Measurements from ENCODE around the gene MYZAP.
A peak's percentile ranks its signal among the peaks of the same experiment; 100 is the strongest.

Gene MYZAP

DNA sequence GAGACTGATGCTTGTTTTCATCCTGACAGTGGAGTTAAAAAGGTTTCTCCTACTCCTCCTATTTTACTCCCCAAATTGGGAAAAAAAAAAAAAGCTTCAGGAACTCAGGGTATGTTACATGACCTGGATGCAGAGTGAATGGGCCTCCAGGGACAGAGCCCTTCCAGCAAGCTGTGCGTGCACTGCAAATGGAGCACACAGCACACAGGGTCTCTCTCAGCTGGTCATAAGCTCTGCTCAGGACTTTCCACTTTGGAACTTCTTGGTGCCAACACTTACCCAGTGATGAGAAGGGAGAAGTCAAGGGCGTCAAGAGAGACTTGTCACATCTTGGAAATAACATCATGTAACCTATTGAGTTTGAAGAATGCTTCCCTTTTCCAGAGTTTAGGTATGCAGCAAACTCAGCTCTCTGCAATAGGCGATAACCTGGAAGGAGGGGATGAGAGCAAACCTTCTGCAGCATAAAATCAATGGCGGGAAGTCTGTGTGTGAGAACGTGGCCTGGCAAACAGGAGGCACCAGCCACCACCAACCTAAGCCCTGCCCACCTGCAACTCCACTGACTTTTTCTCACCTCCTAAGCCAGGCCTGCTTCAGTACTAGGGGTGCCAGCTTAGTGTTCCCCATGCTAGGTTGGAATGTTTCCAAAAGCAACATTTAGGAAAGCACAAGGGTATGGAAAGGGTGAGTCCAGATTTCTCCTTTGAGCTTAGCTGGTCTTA, 39.8 kb downstream of the MYZAP start:
- no peak for DNase-seq

DNA sequence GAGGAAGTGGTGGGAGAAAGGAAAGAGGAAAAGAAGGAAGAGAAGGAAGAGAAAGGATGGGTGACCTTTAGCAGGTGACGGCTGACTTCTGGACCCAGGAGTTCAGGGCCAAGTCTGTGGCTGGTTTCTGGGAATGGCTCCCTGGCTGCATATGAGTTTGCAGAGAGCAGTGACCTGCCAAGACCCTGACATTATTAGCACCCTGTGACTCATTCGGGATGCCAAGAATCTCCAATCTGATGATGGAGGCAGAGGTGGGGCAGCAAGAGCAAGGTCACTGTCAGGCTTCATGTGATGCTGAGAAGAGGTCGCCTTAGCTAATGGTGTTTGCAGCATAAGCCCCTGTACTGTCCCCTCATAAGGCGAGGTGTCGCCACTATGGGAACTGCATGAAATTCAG, 42.6 kb downstream of the MYZAP start:
- no peak for DNase-seq

DNA sequence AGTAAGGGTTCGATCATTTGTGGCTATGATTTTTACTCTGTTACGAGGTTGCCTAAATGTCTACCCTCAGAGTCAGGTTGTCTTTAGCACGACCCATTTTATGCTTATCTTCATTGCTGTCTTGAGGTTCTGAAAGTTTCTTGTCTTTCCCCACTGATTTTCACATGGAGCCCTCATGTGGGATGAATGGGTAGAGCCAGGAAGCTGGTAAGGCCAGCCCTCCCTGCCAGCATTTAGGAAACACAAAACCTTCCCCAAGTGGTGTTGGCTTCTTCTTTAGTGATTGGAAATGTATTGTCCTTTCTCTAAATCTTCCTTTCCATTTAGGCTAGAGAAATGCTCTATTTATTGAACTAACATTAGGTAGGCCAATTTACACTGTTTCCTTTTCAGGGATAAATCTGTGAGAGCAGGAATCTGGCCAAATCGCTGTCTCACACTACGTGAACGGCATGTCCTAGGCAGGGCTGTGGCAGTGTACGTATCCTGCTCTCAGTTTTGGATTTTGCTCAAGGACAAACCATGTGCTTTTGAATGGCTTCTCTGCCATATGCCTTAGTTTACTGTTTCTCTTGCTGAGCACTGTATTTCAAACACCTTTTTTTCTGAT, 43.7 kb downstream of the MYZAP start:
- no peak for DNase-seq

DNA sequence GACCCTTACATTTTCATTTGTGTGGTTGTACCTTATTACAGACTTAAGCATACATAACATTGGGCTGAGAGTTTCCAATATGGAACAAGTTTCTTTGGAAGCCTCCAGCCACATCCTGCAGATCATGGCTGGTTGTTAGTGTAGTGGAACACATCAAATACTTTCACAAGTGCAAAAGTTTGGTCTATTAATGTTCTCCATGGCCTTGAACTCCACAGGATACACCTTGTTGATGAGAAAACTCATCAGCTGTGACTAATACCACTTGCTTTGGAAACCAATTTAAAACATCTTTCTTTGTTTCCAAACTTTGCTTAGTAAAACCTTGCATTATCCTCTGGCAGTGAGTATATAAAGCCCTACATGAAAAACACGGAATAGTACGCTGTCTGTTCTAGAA, 46.1 kb downstream of the MYZAP start:
- DNase-seq, result no peak

DNA sequence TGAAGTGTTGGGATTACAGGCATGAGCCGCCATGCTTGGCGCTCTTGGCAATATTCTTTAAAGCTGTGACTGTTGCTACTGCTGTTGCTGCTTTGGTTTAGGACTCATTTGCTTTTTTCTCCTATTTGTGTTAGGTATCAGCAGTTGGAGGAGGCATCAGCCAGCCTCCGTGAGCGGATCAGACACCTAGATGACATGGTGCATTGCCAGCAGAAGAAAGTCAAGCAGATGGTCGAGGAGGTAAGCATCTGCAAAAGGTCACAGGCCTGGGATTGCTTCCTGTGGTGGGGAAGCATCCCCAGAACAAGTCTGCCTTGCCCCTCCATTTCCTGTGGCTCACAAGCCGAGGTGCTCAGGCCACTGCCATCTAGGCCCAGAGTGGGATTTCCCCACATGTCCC, 47.6 kb downstream of the MYZAP start:
- no peak for DNase-seq

DNA sequence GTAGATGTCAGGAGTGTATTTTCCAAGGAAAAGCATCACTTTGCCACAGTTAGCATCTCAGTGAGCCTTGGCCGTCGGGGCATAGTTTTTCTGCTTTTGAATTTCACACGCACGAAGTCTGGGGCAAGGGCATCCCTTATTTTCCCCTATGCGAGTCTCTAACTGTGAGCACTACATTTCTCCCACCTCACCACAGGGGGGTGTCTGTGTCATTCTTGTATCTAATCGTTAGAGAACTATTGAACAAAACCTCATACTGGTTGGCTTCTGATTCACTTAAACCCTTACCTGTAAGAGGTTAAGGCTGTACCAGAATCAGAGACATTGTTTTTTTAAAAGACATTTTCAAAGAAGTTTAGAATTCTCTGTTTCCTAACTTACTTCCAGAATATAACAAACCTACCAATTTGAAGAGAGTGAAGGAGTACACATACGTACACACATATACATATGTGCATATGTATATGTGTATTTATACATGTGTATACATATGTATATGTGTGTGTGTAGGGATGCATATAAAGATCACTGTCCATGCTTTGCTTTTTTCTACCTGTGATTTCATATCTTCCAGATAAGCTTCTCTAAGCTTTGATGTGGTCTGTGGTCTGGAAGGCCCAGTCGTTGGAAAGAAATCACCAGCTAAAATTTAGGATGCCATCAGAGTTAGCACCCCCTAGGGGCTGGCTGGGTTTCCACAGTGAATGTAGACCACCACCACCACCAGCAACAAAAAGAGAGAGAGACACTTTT, 49.4 kb downstream of the MYZAP start:
- DNase-seq, result peak; percentile 35

DNA sequence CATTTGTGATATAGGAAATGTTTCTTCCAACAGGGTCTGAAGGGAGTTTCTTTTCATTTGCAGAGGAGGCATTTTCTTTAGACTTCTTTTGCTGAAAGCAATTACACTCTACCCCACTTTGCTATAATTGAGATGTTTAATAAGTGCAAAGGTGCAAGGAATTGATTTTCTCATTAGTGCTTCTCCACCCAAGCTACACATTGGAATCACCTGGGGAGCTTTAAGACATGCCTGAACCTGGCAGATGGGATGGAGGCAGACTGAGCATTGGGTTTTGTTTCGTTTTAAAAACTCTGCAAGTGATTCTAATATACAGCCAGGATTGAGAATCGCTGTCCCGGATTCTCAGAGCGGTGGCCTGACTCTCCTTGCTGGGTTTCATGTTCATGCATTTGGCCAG, 52.1 kb downstream of the MYZAP start:
- no peak for DNase-seq

DNA sequence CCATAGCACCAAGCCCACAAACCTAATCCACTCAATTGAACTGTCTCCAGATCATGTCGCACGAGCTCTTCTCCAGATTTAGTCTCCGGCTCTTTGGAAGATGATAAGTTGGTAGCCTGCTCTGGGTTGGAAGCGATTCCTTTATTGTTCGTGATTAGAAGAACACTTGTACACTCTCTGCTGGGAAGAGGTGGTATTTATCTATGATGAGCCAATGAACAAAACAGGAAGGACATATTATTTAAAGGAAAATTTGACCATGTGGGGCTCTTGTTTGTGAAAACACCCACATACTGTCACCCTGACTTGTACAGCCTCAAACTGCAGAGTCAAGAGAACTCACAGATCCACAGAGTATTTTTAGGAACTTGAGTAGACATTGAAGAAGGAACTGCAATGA, 54.4 kb downstream of the MYZAP start:
- DNase-seq, result no peak

DNA sequence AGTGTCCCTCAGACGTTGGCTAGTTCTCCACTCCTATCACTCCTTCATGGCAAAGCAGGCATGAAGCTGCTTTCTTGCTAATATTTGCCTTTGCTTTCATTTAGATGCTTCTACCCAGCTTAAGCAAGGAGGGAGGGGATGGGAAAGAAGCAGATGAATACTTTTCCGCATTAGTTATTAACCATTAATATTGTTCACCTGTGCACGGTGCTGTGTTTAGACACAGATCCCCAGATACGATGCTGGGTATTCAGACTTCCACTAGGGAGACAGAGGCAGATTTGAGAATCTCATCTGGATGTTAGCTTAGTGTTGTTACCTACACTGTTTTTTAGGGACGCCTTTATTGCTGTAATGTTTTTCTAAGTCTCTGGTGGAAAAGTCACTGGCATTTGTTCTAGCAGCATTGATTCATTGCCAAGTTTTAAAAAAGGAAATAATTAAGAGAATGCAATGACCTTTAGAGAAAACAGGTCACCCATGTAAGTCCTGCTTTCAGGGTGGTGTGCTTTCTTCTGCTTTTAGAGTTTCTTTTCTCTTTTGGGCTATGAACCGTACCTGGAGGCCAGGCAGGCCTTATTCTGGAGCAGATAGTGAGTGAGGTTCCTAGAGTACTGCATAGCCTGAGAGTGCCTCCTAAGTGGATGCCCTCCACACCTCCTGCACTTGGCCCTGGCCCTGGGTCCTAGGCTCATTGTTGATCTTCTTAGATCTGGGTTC, 55.5 kb downstream of the MYZAP start:
- no peak for DNase-seq

DNA sequence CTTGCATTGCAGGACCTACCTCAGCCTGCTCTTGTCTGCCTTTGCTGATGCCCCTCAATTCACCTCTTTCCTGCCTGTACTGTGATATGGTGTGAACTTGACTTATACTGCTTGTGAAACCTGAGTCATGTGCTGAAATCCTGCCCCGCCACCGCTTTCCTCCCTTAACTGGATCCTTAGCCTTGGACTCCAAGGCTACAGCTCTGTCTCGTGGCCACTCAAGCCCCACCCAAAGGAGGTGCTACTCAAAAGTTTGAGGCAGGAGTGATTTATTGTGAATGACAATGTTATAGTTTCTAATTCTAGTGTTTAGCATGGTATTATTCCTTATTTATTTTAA, 56.1 kb downstream of the MYZAP start:
- no peak for DNase-seq

DNA sequence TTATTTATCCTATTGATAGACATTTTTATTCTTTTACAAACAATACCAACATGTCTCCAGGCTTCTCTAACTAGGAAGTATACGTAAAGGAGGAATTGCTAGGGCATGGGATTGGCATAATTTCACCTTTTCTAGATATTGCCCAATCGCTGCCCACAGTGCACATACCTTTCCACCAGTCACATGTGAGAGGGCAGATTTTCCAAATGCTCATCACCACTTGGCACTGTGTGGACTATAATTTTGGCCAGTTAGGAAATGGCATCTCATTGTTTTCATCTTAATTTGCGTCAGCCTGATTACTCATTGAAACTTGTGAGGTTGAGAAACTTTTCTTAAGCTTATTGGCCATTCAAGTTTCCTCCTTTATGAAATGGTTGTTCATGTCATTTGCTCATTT, 57.4 kb downstream of the MYZAP start:
- DNase-seq, result no peak

DNA sequence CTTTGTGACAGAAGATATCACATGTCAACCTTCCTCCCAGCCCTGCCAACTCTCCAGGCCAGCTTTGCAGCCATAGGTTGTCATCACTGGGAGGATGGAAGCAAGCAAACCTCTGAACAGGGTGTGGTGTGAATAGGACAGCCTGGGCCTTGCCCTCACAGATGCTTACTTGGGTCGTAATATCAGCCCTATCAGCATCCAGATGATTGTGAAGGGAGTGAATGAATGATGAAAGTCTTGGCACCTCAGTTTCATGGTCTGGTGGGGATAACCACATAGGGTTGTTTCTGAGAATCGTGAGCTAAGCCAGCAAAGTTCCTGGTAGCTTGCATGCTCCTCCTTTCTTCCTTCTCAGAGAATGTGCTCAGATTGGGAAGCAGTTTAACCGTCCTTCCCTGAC, 59.7 kb downstream of the MYZAP start:
- DNase-seq, result no peak

DNA sequence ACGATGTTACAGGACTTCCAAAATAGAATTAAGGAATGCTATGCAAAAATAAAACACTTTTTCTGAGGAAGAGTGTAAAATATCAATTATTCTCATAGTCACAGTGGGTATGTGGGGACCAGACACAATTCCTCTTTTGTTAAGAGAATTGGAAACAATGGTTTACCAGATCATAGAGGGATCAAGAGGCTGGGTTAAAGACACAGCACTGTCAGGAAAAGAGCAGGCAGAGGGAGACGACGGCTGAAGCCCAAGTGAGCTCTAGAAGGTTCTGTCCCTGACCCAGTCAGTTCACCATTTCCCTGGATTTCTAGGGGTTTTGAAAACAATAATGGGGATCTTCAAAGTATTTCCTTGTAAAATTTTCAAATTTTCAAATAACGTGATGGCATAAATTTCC, 60.8 kb downstream of the MYZAP start:
- no peak for DNase-seq

DNA sequence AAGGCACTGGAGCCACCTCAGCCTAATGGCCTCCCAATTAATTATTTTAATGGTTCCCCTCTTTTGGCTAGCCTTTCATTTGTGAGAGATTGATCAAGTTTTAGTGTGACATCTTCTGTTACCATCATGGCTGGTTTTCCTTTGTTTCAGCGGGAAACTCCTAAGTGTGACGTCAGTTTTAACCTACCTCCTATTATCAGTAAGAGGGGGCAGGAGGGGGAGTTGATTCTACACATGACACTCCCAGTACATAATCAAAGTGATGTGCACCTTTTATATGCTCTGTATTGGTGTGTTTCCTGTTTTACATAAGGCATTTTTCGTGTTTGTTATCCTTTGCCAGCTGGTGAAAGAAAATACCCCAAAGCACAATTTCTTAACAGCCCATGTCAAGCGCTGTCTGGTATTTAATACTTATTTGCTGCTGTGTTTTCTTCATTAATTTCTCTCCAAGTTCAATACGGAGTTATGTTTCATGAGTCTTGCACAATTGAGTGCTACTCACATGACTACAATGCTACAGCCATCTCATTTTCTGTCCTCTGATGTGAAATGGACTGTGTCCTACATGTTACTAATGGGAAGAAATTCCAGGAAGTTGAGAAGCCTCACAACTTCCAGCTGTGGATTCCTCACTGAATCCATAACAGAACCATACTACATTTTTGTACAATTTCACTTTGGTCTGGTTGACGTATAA, 62.6 kb downstream of the MYZAP start:
- DNase-seq, result no peak

DNA sequence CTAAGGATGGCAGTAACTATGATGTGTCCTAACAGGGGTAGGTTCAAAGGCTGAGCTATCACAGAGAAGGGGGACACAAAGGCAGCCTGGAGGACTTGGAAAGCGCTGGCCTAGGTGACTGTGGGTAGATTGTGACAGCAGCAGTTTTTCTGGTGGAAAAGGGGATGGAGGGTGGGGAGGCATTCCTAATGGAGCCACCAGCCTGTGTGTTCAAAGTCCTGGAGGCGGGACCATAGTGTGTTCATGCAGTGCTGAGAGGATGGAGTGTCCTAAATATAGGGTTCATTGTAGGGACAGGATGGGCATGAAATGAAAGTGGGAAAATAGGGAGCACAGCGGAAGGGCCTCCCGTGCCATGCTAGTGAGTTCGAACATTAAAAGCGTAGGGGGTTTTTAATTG, 63.3 kb downstream of the MYZAP start:
- DNase-seq, result no peak

DNA sequence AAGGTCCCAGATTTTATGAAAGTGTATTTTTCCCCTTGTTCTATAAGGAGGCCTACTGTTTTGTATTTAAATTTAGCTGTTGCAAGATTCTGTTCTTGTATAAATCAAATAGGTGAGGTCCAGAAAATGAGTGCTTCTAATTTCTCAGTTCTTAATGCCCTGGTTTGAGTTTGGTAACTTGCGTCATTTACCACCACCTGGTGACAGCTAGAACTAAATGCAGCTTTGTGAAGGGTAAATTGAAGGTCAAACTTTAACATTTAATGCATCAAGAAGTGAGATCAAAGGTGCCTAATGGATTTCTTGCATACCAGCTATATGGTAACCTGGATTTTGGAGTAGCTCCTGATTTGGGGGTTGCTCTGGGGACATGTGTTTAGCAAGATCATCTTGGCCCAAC, 64.1 kb downstream of the MYZAP start:
- DNase-seq, result no peak

DNA sequence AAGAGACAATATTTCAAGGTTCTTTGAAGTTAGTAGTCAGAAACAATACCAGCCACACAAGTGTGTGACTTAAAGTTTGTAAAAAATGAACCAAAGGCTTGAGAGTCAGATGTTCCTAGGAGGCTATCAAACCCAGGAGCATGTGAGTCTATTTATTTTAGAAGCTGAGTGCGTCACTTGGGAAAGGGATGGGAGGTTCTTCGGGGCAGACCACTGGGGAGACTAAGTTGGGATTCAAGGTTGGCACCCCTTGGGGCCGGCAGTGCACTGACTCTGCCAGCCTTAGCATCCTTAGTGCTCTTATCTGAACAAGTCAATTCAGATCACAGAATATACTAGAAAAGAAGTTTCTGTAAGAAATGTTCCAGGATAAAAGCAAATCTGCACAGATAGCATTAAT, 64.7 kb downstream of the MYZAP start:
- no peak for DNase-seq

DNA sequence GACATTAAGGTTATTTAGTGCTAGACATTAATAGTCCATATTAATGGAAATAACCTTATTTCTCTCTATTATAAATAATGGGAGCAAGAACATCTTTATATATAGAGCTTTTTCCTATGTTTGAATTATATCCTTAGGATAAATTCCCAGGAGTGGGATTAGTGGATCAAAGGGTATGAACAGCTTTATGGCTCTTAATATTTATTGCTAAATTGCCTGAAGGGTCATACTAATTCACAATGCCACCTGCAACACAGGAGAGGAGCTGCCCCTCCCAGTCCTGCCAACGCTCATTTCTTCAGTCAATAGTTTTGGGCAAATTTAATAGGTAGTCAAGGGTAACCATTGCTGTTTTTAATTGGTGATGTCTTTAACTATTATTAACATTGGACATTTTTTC, 65.9 kb downstream of the MYZAP start:
- no peak for DNase-seq

DNA sequence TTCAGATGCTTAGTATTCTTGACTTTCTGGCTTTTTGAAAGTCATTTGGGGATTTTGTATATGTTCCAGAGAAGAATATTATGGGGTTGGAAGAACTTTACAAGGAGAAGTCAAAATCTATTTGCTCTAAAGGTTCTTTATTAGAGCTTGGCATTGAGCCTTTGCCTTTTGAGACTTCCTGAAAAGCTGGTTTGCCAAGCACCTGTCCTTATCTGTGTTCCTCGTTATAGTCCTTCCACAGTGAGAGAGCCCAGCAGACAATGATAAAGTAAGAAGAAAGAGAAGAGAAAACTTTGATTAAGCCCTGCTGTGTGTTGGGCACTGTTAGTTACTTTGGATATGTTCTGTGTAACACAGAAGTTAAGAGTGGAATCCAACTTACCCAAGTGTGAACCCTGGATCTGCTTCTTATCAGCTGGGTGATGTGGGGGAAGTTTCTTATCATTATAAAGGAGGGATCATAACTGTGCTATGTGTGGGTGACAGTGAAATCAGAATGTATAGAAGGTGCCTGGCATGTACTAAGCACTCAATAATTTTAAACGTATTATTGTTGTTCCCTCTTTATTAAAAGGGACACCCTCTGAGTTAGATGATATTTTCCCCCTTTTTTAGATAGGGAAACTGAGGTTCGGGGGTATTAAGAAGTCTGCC, 70.5 kb downstream of the MYZAP start:
- no peak for DNase-seq

DNA sequence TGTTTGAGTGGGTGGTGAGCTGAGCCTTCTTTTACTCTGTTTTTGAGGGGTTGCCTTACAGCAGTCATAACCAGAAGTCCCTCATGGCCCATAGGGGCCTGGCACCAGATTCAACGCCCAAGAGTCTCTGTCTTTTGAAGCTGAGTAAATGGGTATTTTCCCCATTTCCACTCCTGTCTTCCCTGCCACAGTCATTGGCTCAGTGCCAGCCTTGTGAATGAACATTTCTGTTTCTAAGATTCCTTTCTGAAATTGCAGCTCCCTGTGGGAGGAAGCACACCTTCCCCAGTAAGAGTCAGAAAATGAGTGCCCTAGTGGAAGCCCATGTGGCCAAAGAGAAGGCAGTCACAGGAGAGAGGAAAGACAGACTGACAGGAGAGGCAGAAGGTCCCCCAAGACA, 71.1 kb downstream of the MYZAP start:
- DNase-seq, result no peak

DNA sequence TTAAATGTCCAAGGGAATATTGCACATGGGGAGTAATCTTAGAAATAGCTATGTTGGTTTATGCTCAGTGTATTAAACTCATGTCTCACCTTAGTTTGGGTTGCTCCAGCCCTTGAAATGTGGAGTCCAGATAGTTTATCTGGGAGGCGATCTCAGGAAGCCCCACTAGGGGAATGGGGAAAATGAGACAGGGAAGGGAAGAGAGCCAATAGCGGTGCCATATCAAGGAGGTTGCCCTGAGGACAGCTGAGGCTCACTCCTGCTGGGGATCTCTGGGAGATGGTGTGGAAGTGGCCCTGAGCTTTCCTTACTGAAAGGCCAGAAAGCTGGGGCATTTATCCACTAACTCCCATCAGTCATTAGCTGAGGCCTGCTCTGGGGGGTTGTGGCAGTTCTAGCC, 71.6 kb downstream of the MYZAP start:
- no peak for DNase-seq

DNA sequence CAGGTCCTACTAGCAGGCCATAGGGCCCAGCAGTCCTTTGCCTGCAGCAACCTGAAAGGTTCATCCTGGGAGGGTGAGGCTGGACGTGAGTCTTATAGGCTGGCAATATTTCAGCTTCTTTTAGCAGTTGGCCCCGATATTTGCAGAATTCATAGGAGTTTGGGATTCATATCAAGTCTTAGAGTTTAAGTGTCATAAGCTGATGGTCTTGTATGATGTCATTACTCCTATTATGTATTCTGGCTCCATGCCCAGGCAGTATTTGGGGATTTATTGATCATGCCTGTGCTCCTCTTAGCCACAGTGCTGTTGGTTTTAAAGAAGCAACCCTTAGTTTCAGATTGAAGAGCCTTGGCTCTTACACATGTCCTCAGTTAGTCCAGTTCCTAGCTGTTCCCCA, 73.5 kb downstream of the MYZAP start:
- DNase-seq, result no peak

DNA sequence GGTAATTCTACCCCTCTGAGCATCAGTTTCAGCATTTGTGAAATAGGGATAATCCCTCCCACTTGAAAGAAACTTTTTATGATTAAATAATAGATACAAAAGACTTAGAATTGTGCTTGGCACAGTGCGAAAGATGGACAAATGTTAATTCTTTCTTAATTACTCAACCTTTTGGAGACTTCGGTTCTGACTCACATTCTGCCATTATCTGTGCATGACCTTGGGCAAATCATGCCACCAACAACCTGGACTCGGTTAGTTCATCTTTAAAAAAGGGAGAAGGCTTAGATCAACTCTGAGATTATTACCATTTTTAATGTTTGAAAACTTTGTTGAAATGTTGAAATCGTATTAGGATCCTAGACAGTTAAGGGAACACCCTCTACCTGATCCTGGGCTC, 74.2 kb downstream of the MYZAP start:
- DNase-seq, result no peak

Data from NCI-H526 treated with DMSO at 0.1 percent for 48 hours (cell line).